HK-2 (cell line): Measurements from ENCODE around the gene FAM168A.

ENCODE experiments used
- DNase-seq: peaks from one replicate; pipeline ENCODE4 v3.0.0-alpha.2; 2018; ENCODE audit not compliant: unreplicated experiment

FAM168A gene

DNA sequence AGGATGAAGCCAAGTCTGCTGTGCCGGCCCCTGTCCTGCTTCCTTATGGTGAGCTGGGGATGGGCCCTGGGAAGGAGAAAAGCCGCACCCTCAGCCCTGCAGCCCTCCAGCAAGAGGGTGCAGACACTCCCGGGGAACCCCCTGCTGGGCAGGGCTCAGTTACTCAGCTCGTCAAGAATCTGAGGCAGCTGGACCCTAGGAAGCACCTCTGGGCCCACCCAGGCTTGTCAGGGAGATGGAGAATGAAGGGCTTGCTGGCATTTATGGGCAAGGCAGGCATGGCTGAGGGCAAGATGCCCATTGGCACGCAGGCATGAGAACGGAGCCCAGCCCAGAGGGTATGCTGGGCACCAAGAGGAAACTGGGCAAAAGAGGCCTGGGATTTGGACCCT is 208.8 kb downstream of the FAM168A start:
- no peak for DNase-seq

- no peak for DNase-seq
Observed at GRCh38 chr11:73388265-73389133, 209.4 kb downstream of the FAM168A start.

DNA sequence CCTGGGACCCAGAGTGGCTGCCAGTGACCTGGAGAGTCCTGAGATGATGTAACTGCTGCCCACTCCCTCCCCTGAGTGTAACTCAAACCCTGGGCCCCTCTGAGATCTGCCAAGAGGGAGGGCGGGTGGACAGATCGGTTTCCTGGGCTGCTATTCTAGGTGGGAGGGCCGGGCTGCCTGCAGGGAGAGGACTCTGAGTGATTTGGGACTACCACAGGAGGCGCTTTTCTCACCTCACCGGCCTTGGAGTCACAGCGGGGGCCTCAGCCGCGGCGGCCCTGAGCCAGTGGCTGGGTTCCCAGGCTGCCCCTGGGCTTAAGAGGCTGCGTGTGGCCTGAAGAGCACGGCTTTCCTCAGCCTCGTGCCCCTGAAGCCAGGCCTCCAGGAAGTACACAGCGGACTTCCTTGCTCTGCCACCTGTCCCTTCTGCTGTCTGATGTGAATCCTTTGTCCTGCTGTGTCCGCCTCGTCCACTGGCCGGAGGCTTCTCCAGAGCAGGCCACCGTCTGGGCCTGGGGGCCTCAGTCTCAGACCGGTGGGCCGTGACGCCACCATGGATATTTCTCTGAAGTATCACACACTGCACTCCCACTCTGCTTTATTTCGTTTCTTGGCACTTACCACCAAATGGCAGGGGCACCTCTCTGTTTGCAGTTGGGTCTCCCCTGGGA is 210.2 kb downstream of the FAM168A start:
- DNase-seq, result no peak

DNA sequence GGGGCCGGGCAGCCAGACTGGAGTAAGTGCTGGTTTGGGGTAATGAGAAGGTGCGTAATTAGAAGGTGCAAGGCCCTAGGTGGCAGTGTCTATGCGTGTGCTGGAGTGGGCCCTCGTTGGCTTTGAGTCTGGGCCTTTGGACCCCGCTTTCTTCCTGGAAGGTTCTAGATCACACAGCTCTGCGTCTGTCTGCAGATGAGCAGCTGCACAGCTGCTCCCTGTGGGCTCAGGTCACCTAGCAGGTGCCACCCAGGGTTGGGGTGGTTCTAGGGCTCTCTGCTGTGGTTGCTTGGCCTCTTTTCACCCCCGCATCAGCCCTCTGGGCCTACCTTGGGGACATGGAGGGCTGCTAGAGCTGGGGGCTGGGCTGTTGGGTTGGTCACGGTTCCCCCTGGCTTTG is 211.4 kb downstream of the FAM168A start:
- no peak for DNase-seq

- DNase-seq, result no peak
Observed at GRCh38 chr11:73386016-73386415, 211.9 kb downstream of the FAM168A start.

DNA sequence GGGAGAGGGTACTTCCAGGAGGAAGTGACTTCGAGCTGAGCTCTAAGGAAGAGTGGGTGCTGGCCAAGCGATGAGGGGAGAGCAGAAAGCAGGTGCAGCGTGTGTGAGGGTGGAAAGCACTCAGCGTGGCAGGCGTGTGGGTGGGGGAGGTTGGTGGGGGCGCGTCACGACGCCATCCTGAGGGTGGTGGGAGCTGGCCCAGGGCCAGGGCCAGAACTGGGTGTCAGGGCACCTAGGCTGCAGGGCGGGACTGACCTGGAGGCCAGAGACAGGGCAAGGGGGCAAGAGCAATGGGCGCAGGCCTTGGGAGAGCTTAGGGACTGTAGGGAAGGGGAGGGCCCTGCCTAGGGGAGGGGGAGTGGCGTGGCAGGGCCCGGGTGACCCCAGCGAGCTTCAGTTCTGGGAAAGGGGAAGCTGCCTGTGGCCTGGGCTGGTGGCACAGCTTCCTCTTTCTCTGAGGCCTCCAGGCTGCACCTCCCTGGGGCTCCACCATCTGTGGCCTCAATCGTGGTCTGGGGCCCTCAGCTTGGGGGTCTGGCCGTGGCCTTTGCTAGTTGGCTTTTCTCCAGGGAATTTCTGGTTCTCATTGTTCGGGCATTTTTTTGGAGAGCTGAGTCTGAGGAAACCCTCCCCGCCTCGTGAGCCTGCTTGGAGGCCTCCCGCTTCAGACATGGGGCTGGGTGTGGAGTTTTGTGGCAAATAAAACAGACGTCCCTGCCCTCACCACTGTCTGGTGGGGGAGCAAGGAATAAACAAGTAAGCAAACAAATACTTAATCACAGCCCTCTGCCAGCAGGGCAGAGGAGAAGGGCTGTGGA is 212.8 kb downstream of the FAM168A start:
- no peak for DNase-seq

DNA sequence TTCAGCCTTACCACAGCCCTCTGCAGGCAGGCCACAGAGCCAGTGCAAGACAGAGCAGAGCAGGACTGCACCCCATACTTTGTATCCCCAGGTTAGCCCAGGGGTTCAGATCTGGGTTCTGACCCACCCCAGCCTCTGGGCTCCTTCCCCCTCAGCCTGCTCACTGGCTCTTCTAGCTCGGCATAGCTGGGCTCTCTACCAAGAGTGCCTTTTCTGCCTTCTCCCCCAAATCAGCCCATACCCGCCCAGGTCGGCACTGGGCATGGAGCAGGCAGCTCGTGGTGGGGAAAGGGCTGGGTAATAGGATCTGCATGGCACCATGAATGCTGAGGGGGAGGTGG is 213.4 kb downstream of the FAM168A start:
- DNase-seq, result no peak

DNA sequence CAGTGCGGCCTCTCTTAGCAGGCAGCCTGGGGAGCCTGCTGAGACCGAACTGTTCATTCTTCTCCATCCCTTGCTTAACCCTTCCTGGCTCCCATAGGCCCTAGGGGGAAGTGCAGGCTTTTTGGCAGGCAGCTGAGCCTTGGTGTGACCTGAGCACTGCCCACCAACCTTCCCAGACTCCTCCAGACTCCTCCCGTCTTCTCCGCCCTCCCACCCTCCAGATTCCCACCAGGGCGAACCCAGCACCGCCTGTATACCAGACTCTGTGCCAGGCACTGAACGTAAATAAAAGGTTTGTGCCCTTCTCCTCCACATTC is 213.8 kb downstream of the FAM168A start:
- no peak for DNase-seq

GRCh38 chr11:73383249-73384124 is 214.4 kb downstream of the FAM168A start:
- DNase-seq, result no peak

DNA sequence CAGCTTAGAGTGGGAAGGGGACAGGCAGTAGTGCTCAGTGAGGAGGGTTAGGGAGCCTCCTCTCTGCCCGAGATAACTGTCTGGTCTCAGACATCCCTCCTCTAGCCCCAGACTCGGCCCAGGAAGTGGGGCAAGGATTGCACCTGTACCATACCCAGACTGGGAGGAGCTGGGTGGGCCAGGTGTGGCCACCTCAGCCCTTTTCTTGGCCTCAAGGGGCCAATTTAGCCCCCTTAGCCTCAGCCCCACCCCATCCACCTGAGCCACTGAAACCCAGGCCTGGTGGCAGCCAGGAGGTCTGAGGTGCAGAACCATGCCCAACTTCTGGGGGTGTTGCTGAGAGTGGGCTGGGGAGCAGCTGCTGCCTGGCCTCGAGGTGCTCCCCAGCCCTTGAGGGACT is 215.2 kb downstream of the FAM168A start:
- no peak for DNase-seq

- DNase-seq, result no peak
Observed at GRCh38 chr11:73382183-73382582, 215.7 kb downstream of the FAM168A start.

- DNase-seq, result no peak
Observed at GRCh38 chr11:73381589-73381988, 216.3 kb downstream of the FAM168A start.

GRCh38 chr11:73380897-73381410 is 217.0 kb downstream of the FAM168A start:
- DNase-seq, result no peak

DNA sequence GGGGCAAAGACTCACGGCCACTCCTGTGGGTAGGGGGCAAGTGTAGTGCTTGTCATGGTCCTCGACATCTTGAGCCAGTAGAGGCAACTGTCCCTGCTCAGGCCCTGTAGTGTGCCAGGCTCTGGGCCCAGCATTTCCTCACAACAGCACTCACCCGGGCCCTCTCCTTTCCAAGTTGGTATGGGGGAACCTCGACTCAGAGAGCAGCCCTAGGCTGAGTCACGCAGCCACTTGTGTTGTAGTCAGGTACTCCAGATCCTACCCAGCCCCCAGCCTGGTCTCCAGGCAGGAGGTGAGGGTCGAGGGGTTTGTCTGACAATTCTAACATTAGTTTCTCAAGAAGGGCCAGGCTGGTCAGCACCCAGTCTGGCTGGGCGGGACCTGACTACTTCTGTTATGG is 217.6 kb downstream of the FAM168A start:
- no peak for DNase-seq

GRCh38 chr11:73379189-73379880 is 218.6 kb downstream of the FAM168A start:
- no peak for DNase-seq

GRCh38 chr11:73376803-73377629 is 220.9 kb downstream of the FAM168A start:
- DNase-seq, result peak; percentile 72

GRCh38 chr11:73376160-73376802 is 221.6 kb downstream of the FAM168A start, which contains the start of gene RELT:
RELT (plus strand) TSS chr11:73376399; CDS start chr11:73389137, 12,738 bp downstream.
- peak; percentile 84 for DNase-seq

DNA sequence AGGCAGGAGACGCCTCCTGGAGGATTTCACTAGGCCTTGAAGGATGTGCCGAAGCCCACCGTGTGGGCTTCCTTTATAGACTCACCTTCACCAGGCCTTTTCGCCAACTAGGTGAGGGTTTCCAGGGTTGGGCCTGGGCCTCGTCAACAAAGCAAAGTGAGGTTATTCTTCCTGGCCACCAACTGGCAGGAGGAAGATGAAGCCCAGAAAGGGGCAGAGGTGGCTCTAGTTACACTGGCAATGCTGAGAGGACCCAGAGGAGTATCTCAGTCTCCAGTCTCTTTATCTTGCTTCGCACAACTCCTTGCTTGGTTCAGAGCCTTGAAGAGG is 222.1 kb downstream of the FAM168A start:
- no peak for DNase-seq

GRCh38 chr11:73374151-73374550 is 223.8 kb downstream of the FAM168A start:
- DNase-seq, result no peak
